H9 (cell line): ENCODE results near the gene F5. TPM values are rescaled to one million over a fixed set of nuclear protein-coding genes. Genes with fewer than 3 reads are reported as not detected.

ENCODE experiments used
- DNase-seq: peaks from one replicate; pipeline ENCODE4 v3.0.0-alpha.2; 2017
- H2AFZ ChIP-seq: one replicate; pipeline ENCODE4 v1.6.1; 2013; ENCODE audit warnings: mild to moderate bottlenecking, low read length, control low read depth, moderate library complexity
- H2AK5ac ChIP-seq: 2 replicates; pipeline ENCODE4 v1.6.1; 2013; ENCODE audit warnings: low read length, control low read depth, mixed read lengths; ENCODE audit not compliant: insufficient read length
- H2BK120ac ChIP-seq: one replicate; pipeline ENCODE4 v1.6.1; 2013; ENCODE audit warnings: low read depth, mild to moderate bottlenecking, low read length, control low read depth, inconsistent platforms; ENCODE audit not compliant: poor library complexity, severe bottlenecking
- H2BK12ac ChIP-seq: 2 replicates; pipeline ENCODE4 v1.6.1; 2013; ENCODE audit warnings: low read length, control low read depth, mixed read lengths, low read depth; ENCODE audit not compliant: insufficient read length
- H2BK15ac ChIP-seq: 2 replicates; pipeline ENCODE4 v1.6.1; 2013; ENCODE audit warnings: low read depth, low read length, control low read depth
- H2BK20ac ChIP-seq: one replicate; pipeline ENCODE4 v1.6.1; 2013; ENCODE audit warnings: low read depth, mild to moderate bottlenecking, low read length, control low read depth, inconsistent platforms; ENCODE audit not compliant: poor library complexity, severe bottlenecking
- H2BK5ac ChIP-seq: 2 replicates; pipeline ENCODE4 v1.6.1; 2013; ENCODE audit warnings: low read length, control low read depth, mixed read lengths; ENCODE audit not compliant: insufficient read length
- H3K14ac ChIP-seq: 2 replicates; pipeline ENCODE4 v1.6.1; 2013; ENCODE audit warnings: low read length, control low read depth; ENCODE audit not compliant: insufficient read depth
- H3K18ac ChIP-seq: 2 replicates; pipeline ENCODE4 v1.6.1; 2013; ENCODE audit warnings: low read depth, mild to moderate bottlenecking, mixed read lengths, low read length, control low read depth; ENCODE audit not compliant: insufficient read length
- H3K23ac ChIP-seq: 2 replicates; pipeline ENCODE4 v1.6.1; 2013; ENCODE audit warnings: low read length, control low read depth, mixed read lengths, low read depth; ENCODE audit not compliant: insufficient read length
- H3K23me2 ChIP-seq: 2 replicates; pipeline ENCODE4 v1.6.1; 2013; ENCODE audit warnings: low read depth, mild to moderate bottlenecking, mixed read lengths, low read length, control low read depth; ENCODE audit not compliant: insufficient read length, poor library complexity, severe bottlenecking
- H3K27ac ChIP-seq: 2 replicates; pipeline ENCODE4 v1.5.1; 2013; ENCODE audit warnings: low read length, control low read depth, mixed read lengths, low read depth; ENCODE audit not compliant: insufficient read length
- H3K27me3 ChIP-seq: 2 replicates; pipeline ENCODE4 v1.6.1; 2013; ENCODE audit warnings: low read length, control low read depth, inconsistent platforms; ENCODE audit not compliant: insufficient read depth
- H3K4ac ChIP-seq: 2 replicates; pipeline ENCODE4 v1.6.1; 2013; ENCODE audit warnings: low read depth, mild to moderate bottlenecking, control low read depth, inconsistent platforms, low read length, moderate library complexity
- H3K4me1 ChIP-seq: 2 replicates; pipeline ENCODE4 v1.6.1; 2013; ENCODE audit warnings: low read length, control low read depth, inconsistent platforms; ENCODE audit not compliant: insufficient read depth
- H3K4me2 ChIP-seq: 2 replicates; pipeline ENCODE4 v1.6.1; 2013; ENCODE audit warnings: low read length, control low read depth, mixed read lengths; ENCODE audit not compliant: insufficient read length, insufficient read depth
- H3K56ac ChIP-seq: 2 replicates; pipeline ENCODE4 v1.6.1; 2013; ENCODE audit warnings: low read depth, mild to moderate bottlenecking, mixed read lengths, low read length, control low read depth; ENCODE audit not compliant: insufficient read length
- H3K79me1 ChIP-seq: 2 replicates; pipeline ENCODE4 v1.6.1; 2013; ENCODE audit warnings: low read depth, mild to moderate bottlenecking, moderate library complexity, low read length, control low read depth, inconsistent platforms; ENCODE audit not compliant: insufficient read depth, poor library complexity, severe bottlenecking
- H3K79me2 ChIP-seq: 2 replicates; pipeline ENCODE4 v1.6.1; 2013; ENCODE audit warnings: low read length, control low read depth, inconsistent platforms; ENCODE audit not compliant: insufficient read depth
- H3K9ac ChIP-seq: 2 replicates; pipeline ENCODE4 v1.6.1; 2013; ENCODE audit warnings: low read length, control low read depth, mixed read lengths; ENCODE audit not compliant: insufficient read length; ENCODE audit errors: extremely low read depth
- H3K9me3 ChIP-seq: one replicate; pipeline ENCODE4 v1.6.1; 2013; ENCODE audit warnings: low read depth, low read length, inconsistent platforms; ENCODE audit not compliant: control insufficient read depth
- H3T11ph ChIP-seq: one replicate; pipeline ENCODE4 v1.6.1; 2013; ENCODE audit warnings: mild to moderate bottlenecking, low read length, control low read depth, inconsistent platforms
- H4K20me1 ChIP-seq: one replicate; pipeline ENCODE4 v1.6.1; 2013; ENCODE audit not compliant: control insufficient read depth, insufficient read length, insufficient read depth
- H4K5ac ChIP-seq: 2 replicates; pipeline ENCODE4 v1.6.1; 2013; ENCODE audit warnings: low read depth, mild to moderate bottlenecking, mixed read lengths, low read length, control low read depth; ENCODE audit not compliant: insufficient read length
- H4K8ac ChIP-seq: replicated peaks from 2 replicates; pipeline ENCODE4 v1.6.1; 2013; ENCODE audit warnings: low read length, control low read depth, mixed read lengths, low read depth; ENCODE audit not compliant: insufficient read length
- H4K91ac ChIP-seq: 2 replicates; pipeline ENCODE4 v1.6.1; 2013; ENCODE audit warnings: low read depth, mild to moderate bottlenecking, moderate library complexity, mixed read lengths, low read length, control low read depth; ENCODE audit not compliant: insufficient read length
- H3K27ac Mint-ChIP-seq, 3 experiments: 2 replicates in 2 of 3; 3 replicates in 1 of 3; pipeline ENCODE4 v1.8.0; 2020 to 2021; ENCODE audit warnings: mixed read lengths in 3 of 3, mild to moderate bottlenecking in 1 of 3, moderate library complexity in 1 of 3
- H3K27me3 Mint-ChIP-seq: 2 replicates; pipeline ENCODE4 v1.8.0; 2021; ENCODE audit warnings: low read depth, mild to moderate bottlenecking, moderate library complexity, mixed read lengths
- H3K36me3 Mint-ChIP-seq, 3 experiments: 2 replicates in 2 of 3; 3 replicates in 1 of 3; pipeline ENCODE4 v1.8.0; 2020 to 2021; ENCODE audit warnings: low read depth in 3 of 3, mixed read lengths in 3 of 3; ENCODE audit not compliant: insufficient read depth in 1 of 3
- H3K4me1 Mint-ChIP-seq, 2 experiments: 2 replicates each; pipeline ENCODE4 v1.8.0; 2020; ENCODE audit warnings: mixed read lengths in 2 of 2
- H3K4me3 Mint-ChIP-seq, 2 experiments: 2 replicates in 1 of 2; 3 replicates in 1 of 2; pipeline ENCODE4 v1.8.0; 2020 to 2021; ENCODE audit warnings: mild to moderate bottlenecking in 2 of 2, mixed read lengths in 2 of 2, moderate library complexity in 1 of 2
- H3K9me3 Mint-ChIP-seq, 2 experiments: 2 replicates in 1 of 2; 3 replicates in 1 of 2; pipeline ENCODE4 v1.8.0; 2020; ENCODE audit warnings: mild to moderate bottlenecking in 2 of 2, mixed read lengths in 2 of 2, moderate library complexity in 1 of 2
- CTCF ChIP-seq: fragments of 200-600 bp; sonication (generic); conservative IDR thresholded peaks from 3 replicates; pipeline ENCODE4 v1.8.0; 2021; ENCODE audit warnings: antibody characterized with exemption, mild to moderate bottlenecking
- WGBS: extraction: QIAGEN DNeasy Blood & Tissue Kit; methylation state at CpG from one replicate; pipeline ENCODE4 v1.1.7; 2013; ENCODE audit warnings: missing lambda C conversion rate, low lambda C conversion rate, mixed read lengths; ENCODE audit not compliant: insufficient read length; ENCODE audit errors: extremely low coverage; 5-methylcytosine and 5-hydroxymethylcytosine counted together
- total RNA-seq: library from RNA; stranded (reverse); gene quantifications from 2 replicates; pipeline ENCODE4 v1.2.1, GENCODE V29; 2021

F5 gene
- total RNA-seq, 1 experiment from 2014 or later: 0.04 TPM

- Histone ChIP-seq H3K14ac (no peak overlapping the region), H3K27me3 (no peaks in the 10 kb centered on the region), H2AK5ac (no peak overlapping the region), H3K4ac (no peak overlapping the region), H2BK5ac (no peak overlapping the region), H4K91ac (no peak overlapping the region), H3K23me2 (no peaks in the 10 kb centered on the region), H2AFZ (no peak overlapping the region), H4K5ac (no peak overlapping the region), H3K56ac (no peak overlapping the region), H3T11ph (no peak overlapping the region), H3K27ac (no peak overlapping the region), H3K4me1 (no peaks in the 10 kb centered on the region), H3K9ac (no peak overlapping the region), H3K4me2 (no peak overlapping the region), H2BK120ac (no peak overlapping the region), H3K9me3 (no peaks in the 10 kb centered on the region), H2BK15ac (no peak overlapping the region), H2BK12ac (no peak overlapping the region), H3K18ac (no peak overlapping the region), H3K79me2 (no peaks in the 10 kb centered on the region), H4K8ac (no peak overlapping the region), H3K23ac (no peak overlapping the region), H3K79me1 (no peaks in the 10 kb centered on the region), H2BK20ac (no peak overlapping the region), H4K20me1 (no peaks in the 10 kb centered on the region)
- H3K9me3 Mint-ChIP-seq: no peaks in the 10 kb centered on the region
- no peaks in the 10 kb centered on the region for H3K36me3 Mint-ChIP-seq
- no peak for TF ChIP-seq CTCF
- H3K4me3 Mint-ChIP-seq: no peak overlapping the region
- no peak for DNase-seq
- H3K4me1 Mint-ChIP-seq: no peaks in the 10 kb centered on the region
- peak overlapping the region in 1 of 3 experiments; percentile 83; a peak in 1 of 7 replicates for H3K27ac Mint-ChIP-seq
- WGBS: no CpG with 5 or more reads among the region's 1 CpG
- H3K27me3 Mint-ChIP-seq: no peaks in the 10 kb centered on the region
These were observed 65.1 kb downstream of the F5 start for GRCh38 chr1:169521226-169521625.
